GM21360 (cell line): Measurements from ENCODE around the gene PSMB5.

Experiments
- ATAC-seq: cut with Tn5 transposase; IDR thresholded peaks from one replicate; pipeline ENCODE4 v1.9.1; 2021; ENCODE audit warnings: mild to moderate bottlenecking, moderate library complexity; ENCODE audit not compliant: unreplicated experiment

Gene PSMB5

GRCh38 chr14:22976620-22977433 is 57.9 kb downstream of the PSMB5 start:
- no peak for ATAC-seq
